H1 (cell line): ENCODE data around the gene PLXNA4. TPM values are rescaled to one million over a fixed set of nuclear protein-coding genes. Genes with fewer than 3 reads are reported as not detected.

Experiments used
- CTCF ChIA-PET: fragments of 300-600 bp; sonication (Branson Sonifier 250); formaldehyde crosslinking; loops from one replicate; lab custom pipeline; 2021; ENCODE audit not compliant: partially characterized antibody; lab: Charles Lee
- POLR2A ChIA-PET: fragments of 300-600 bp; sonication (Branson Sonifier 250); formaldehyde crosslinking; loops from one replicate; lab custom pipeline; 2021; ENCODE audit warnings: inconsistent platforms; ENCODE audit not compliant: partially characterized antibody; lab: Charles Lee
- DNase-seq, 2 experiments: peaks; one replicate each; pipeline versions ENCODE4 v3.0.0 to v3.0.0-alpha.2; 2010 to 2022; ENCODE audit warnings: low spot score in 2 of 2, low read depth in 1 of 2, mixed read lengths in 1 of 2
- FAIRE-seq: peaks from 2 replicates; lab custom pipeline; 2011; peaks lifted over from hg19 to GRCh38; lab: Jason Lieb, UNC
- H2AFZ ChIP-seq: 2 replicates; pipeline ENCODE4 v1.8.1; 2012; ENCODE audit warnings: low read length, inconsistent platforms
- H2AK5ac ChIP-seq: 2 replicates; pipeline ENCODE4 v1.6.1; 2013; ENCODE audit warnings: low read depth, low read length
- H2BK120ac ChIP-seq: replicated peaks from 2 replicates; pipeline ENCODE3; 2013; ENCODE audit warnings: low read depth, low read length, inconsistent platforms
- H2BK12ac ChIP-seq: 2 replicates; pipeline ENCODE4 v1.6.1; 2013; ENCODE audit warnings: low read depth, low read length
- H2BK15ac ChIP-seq: 2 replicates; pipeline ENCODE4 v1.6.1; 2013; ENCODE audit warnings: low read length
- H2BK20ac ChIP-seq: 2 replicates; pipeline ENCODE4 v1.6.1; 2013; ENCODE audit warnings: low read length
- H2BK5ac ChIP-seq: 2 replicates; pipeline ENCODE4 v1.6.1; 2013; ENCODE audit warnings: low read depth, low read length
- H3K14ac ChIP-seq: 2 replicates; pipeline ENCODE4 v1.6.1; 2013; ENCODE audit warnings: inconsistent platforms; ENCODE audit not compliant: insufficient read length
- H3K18ac ChIP-seq: 2 replicates; pipeline ENCODE4 v1.6.1; 2013; ENCODE audit warnings: low read length; ENCODE audit errors: extremely low read depth
- H3K23ac ChIP-seq: 2 replicates; pipeline ENCODE4 v1.6.1; 2013; ENCODE audit warnings: inconsistent platforms; ENCODE audit not compliant: insufficient read length
- H3K23me2 ChIP-seq: 2 replicates; pipeline ENCODE4 v1.6.1; 2013; ENCODE audit warnings: low read depth, low read length
- H3K27ac ChIP-seq: 2 replicates; pipeline ENCODE4 v1.6.1; 2011; ENCODE audit warnings: low read depth, low read length, inconsistent platforms
- H3K27me3 ChIP-seq, 4 experiments: replicated peaks in 1 of 4; 1 replicate in 1 of 4; 2 replicates in 3 of 4; pipeline versions ENCODE4 v1.6.1 to v1.8.1; 2011 to 2013; ENCODE audit warnings: low read length in 3 of 4, mild to moderate bottlenecking in 3 of 4, inconsistent platforms in 2 of 4, mixed read lengths in 2 of 4, moderate library complexity in 1 of 4; ENCODE audit not compliant: control insufficient read depth in 3 of 4, insufficient read depth in 3 of 4; ENCODE audit errors: extremely low read depth in 1 of 4
- H3K36me3 ChIP-seq, 4 experiments: 2 replicates each; pipeline versions ENCODE4 v1.6.1 to v1.8.1; 2011 to 2013; ENCODE audit warnings: mild to moderate bottlenecking in 4 of 4, low read length in 3 of 4, moderate library complexity in 2 of 4, control low read depth in 1 of 4, inconsistent platforms in 1 of 4; ENCODE audit not compliant: insufficient read depth in 4 of 4, control insufficient read depth in 2 of 4
- H3K4ac ChIP-seq: replicated peaks from 2 replicates; pipeline ENCODE3; 2013; ENCODE audit warnings: low read length, low read depth, mixed read lengths, inconsistent platforms; ENCODE audit not compliant: insufficient read length
- H3K4me1 ChIP-seq, 4 experiments: replicated peaks in 1 of 4; 1 replicate in 1 of 4; 2 replicates in 3 of 4; pipeline versions ENCODE4 v1.6.1 to v1.8.1; 2011 to 2013; ENCODE audit warnings: low read length in 3 of 4, inconsistent platforms in 2 of 4, mixed read lengths in 1 of 4; ENCODE audit not compliant: insufficient read depth in 4 of 4, control insufficient read depth in 3 of 4
- H3K4me2 ChIP-seq, 2 experiments: 2 replicates each; pipeline versions ENCODE4 v1.6.1 to v1.8.1; 2011 to 2013; ENCODE audit warnings: low read depth in 2 of 2, low read length in 2 of 2, control low read depth in 1 of 2, inconsistent platforms in 1 of 2, mild to moderate bottlenecking in 1 of 2; ENCODE audit not compliant: insufficient read depth in 1 of 2
- H3K4me3 ChIP-seq, 4 experiments: fragments of 200-600, 300-600 bp in 1 of 4; sonication (generic), shearing (Covaris generic), sonication (Bioruptor Twin) in 1 of 4; 2 replicates each; pipeline versions ENCODE4 v1.5.1 to v1.8.1; 2011 to 2016; ENCODE audit warnings: low read length in 4 of 4, low read depth in 3 of 4, control low read depth in 2 of 4, inconsistent platforms in 2 of 4, mild to moderate bottlenecking in 2 of 4, mixed read lengths in 1 of 4, moderate library complexity in 1 of 4; ENCODE audit not compliant: insufficient read depth in 2 of 4; ENCODE audit errors: extremely low read depth in 1 of 4
- H3K56ac ChIP-seq: replicated peaks from 2 replicates; pipeline ENCODE3; 2013; ENCODE audit warnings: low read depth, mild to moderate bottlenecking, mixed read lengths, low read length, inconsistent platforms; ENCODE audit not compliant: insufficient read length
- H3K79me1 ChIP-seq: 2 replicates; pipeline ENCODE4 v1.6.1; 2013; ENCODE audit warnings: low read depth, low read length, control low read depth
- H3K79me2 ChIP-seq, 2 experiments: 2 replicates each; pipeline versions ENCODE4 v1.6.1 to v1.8.1; 2012 to 2013; ENCODE audit warnings: low read length in 2 of 2, mild to moderate bottlenecking in 2 of 2, inconsistent platforms in 1 of 2; ENCODE audit not compliant: insufficient read depth in 2 of 2, control insufficient read depth in 1 of 2
- H3K9ac ChIP-seq, 4 experiments: replicated peaks in 1 of 4; 1 replicate in 1 of 4; 2 replicates in 3 of 4; pipeline versions ENCODE4 v1.6.1 to v1.8.1; 2011 to 2013; ENCODE audit warnings: low read depth in 3 of 4, low read length in 3 of 4, control low read depth in 2 of 4, mild to moderate bottlenecking in 2 of 4, moderate library complexity in 2 of 4, inconsistent platforms in 1 of 4; ENCODE audit errors: extremely low read depth in 1 of 4
- H3K9me3 ChIP-seq, 2 experiments: 2 replicates each; pipeline versions ENCODE4 v1.6.1 to v1.8.1; 2012 to 2013; ENCODE audit warnings: mild to moderate bottlenecking in 2 of 2, moderate library complexity in 2 of 2, control low read depth in 1 of 2, inconsistent platforms in 1 of 2, low read depth in 1 of 2, low read length in 1 of 2, mixed read lengths in 1 of 2; ENCODE audit not compliant: insufficient read depth in 2 of 2
- H4K20me1 ChIP-seq, 2 experiments: replicated peaks in 1 of 2; 2 replicates each; pipeline versions ENCODE3 to v1.8.1; 2011 to 2013; ENCODE audit warnings: inconsistent platforms in 2 of 2, low read length in 2 of 2, mild to moderate bottlenecking in 1 of 2; ENCODE audit not compliant: insufficient read depth in 2 of 2, control insufficient read depth in 1 of 2
- H4K5ac ChIP-seq: 2 replicates; pipeline ENCODE4 v1.6.1; 2013; ENCODE audit warnings: low read length, low read depth, mixed read lengths, inconsistent platforms; ENCODE audit not compliant: insufficient read length
- H4K8ac ChIP-seq: 2 replicates; pipeline ENCODE4 v1.8.0; 2013; ENCODE audit warnings: mild to moderate bottlenecking, moderate library complexity, low read length, inconsistent platforms; ENCODE audit not compliant: insufficient read depth; ENCODE audit errors: extremely low read depth
- H4K91ac ChIP-seq: replicated peaks from 2 replicates; pipeline ENCODE3; 2013; ENCODE audit warnings: low read length, mixed read lengths, inconsistent platforms; ENCODE audit not compliant: insufficient read length
- BRCA1 ChIP-seq: IDR thresholded peaks from 2 replicates; pipeline ENCODE4 v1.6.1; 2012; ENCODE audit warnings: low read depth, low read length, improper control_type of control experiment
- CEBPB ChIP-seq: IDR thresholded peaks from 2 replicates; pipeline ENCODE4 v1.6.1; 2012; ENCODE audit warnings: low read depth, low read length
- HDAC6 ChIP-seq: IDR thresholded peaks from one replicate; pipeline ENCODE4 v1.7.1; 2012; ENCODE audit warnings: low read depth, mild to moderate bottlenecking, inconsistent platforms, low read length, moderate library complexity
- KDM4A ChIP-seq: IDR thresholded peaks from one replicate; pipeline ENCODE4 v1.7.1; 2012; ENCODE audit warnings: low read depth, mild to moderate bottlenecking, moderate library complexity, low read length, inconsistent platforms; ENCODE audit not compliant: severe bottlenecking
- MAFK ChIP-seq: IDR thresholded peaks from 2 replicates; pipeline ENCODE4 v1.6.1; 2012; ENCODE audit warnings: low read depth, mild to moderate bottlenecking, improper control_type of control experiment, low read length
- NRF1 ChIP-seq: IDR thresholded peaks from 2 replicates; pipeline ENCODE4 v1.6.1; 2011; ENCODE audit warnings: mild to moderate bottlenecking, low read depth, low read length, improper control_type of control experiment
- SP4 ChIP-seq: IDR thresholded peaks from 2 replicates; pipeline ENCODE4 v1.6.1; 2012; ENCODE audit warnings: low read length, inconsistent platforms
- TAF7 ChIP-seq: optimal IDR thresholded peaks from 2 replicates; pipeline ENCODE3; 2011; ENCODE audit warnings: low read depth, mild to moderate bottlenecking, inconsistent platforms, low read length, moderate library complexity, borderline replicate concordance
- TBP ChIP-seq: IDR thresholded peaks from 2 replicates; pipeline ENCODE4 v1.6.1; 2011; ENCODE audit warnings: low read depth, low read length, improper control_type of control experiment
- WGBS, 2 experiments: shearing (Covaris generic) in 1 of 2; methylation state at CpG; one replicate each; pipeline versions ENCODE4 v1.1.6 to v1.1.7; 2013 to 2015; ENCODE audit warnings: low lambda C conversion rate in 2 of 2, mixed read lengths in 2 of 2, inconsistent platforms in 1 of 2, low coverage in 1 of 2, missing lambda C conversion rate in 1 of 2; ENCODE audit not compliant: insufficient replicate concordance in 2 of 2, insufficient coverage in 1 of 2, insufficient read length in 1 of 2; ENCODE audit errors: extremely low coverage in 1 of 2, missing lambda C conversion rate in 1 of 2; 5-methylcytosine and 5-hydroxymethylcytosine counted together
- polyA plus RNA-seq, 7 experiments: library from polyadenylated mRNA; depleted of rRNA in 3 of 7; stranded (reverse) in 5 of 7; unstranded in 2 of 7; fragments of >200 nt in 5 of 7; fragments of 200-250 nt in 2 of 7; gene quantifications; 1 replicate in 5 of 7; 2 replicates in 1 of 7; 4 replicates in 1 of 7; pipeline versions ENCODE4 v1.2.1 to v1.2.3, GENCODE V29; 2011 to 2013; ENCODE audit warnings: missing spikeins in 2 of 7, mixed read lengths in 2 of 7
- total RNA-seq: library from RNA; stranded (reverse); fragmentation: NEBNext Ultra II Directional; extraction: Animal tissue kit (Norgen Biotek cat#: 25700); gene quantifications from 2 replicates; pipeline ENCODE4 v1.2.1, GENCODE V29; 2021
- TF ChIP-seq, protein P1 (sequence below): IDR thresholded peaks from 2 replicates; pipeline ENCODE4 v1.6.1; 2012; ENCODE audit warnings: low read length, inconsistent platforms
- TF ChIP-seq, protein P2 (sequence below): IDR thresholded peaks from 2 replicates; pipeline ENCODE4 v1.6.1; 2012; ENCODE audit warnings: inconsistent platforms

Gene PLXNA4
- total and polyA plus RNA-seq, 2 of the 8 experiments (the other 6 are each of a cell fraction or from before 2014, with no cell fraction given), result 0.76 to 0.79 TPM

DNA sequence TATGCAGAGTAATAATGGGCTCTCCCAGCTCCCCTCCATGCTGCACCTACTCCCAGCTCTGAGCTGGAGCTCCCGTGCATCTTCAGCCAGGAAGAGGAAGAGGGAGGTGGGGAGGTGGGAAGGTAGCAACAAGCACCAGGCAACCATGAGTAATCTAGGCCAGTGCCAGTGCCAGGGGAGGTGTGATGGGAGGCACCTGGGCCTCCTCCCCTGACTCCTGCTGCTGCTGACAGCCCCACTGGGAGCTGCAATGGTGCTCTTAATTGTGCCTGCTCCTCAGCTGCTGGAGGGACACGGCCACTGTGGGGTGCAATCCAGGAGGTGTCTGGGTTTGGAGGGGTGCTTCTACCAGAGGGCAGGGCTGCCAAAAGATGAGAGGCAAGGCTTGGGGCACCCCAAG is 243.0 kb downstream of the PLXNA4 start:
- H3K23ac ChIP-seq, result no peak overlapping the region
- TF ChIP-seq TAF7 (no peak), MAFK (no peak), KDM4A (no peak), NRF1 (no peak), CEBPB (no peak), TBP (no peak), SP4 (no peak), BRCA1 (no peak), HDAC6 (no peak)
- TF ChIP-seq, protein P1, sequence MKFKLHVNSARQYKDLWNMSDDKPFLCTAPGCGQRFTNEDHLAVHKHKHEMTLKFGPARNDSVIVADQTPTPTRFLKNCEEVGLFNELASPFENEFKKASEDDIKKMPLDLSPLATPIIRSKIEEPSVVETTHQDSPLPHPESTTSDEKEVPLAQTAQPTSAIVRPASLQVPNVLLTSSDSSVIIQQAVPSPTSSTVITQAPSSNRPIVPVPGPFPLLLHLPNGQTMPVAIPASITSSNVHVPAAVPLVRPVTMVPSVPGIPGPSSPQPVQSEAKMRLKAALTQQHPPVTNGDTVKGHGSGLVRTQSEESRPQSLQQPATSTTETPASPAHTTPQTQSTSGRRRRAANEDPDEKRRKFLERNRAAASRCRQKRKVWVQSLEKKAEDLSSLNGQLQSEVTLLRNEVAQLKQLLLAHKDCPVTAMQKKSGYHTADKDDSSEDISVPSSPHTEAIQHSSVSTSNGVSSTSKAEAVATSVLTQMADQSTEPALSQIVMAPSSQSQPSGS, result no peak
- TF ChIP-seq, protein P2, sequence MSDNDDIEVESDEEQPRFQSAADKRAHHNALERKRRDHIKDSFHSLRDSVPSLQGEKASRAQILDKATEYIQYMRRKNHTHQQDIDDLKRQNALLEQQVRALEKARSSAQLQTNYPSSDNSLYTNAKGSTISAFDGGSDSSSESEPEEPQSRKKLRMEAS, result no peak

More for the DNA sequence above, 243.0 kb downstream of the PLXNA4 start:
- CTCF ChIA-PET, result interaction anchor here (1.1 to 2.1 kb wide), 5 partner anchors 11 to 168 kb away, joined by 3 to 6 read pairs (median 4); no protein-coding TSS in a partner anchor
- Histone ChIP-seq H2BK120ac (no peak overlapping the region), H3K27ac (no peak overlapping the region), H2BK15ac (no peak overlapping the region), H3K79me2 (no peaks in the 10 kb centered on the region), H3K4me2 (no peak overlapping the region), H4K5ac (no peak overlapping the region), H3K23me2 (no peaks in the 10 kb centered on the region), H2AFZ (no peak overlapping the region), H2BK5ac (no peak overlapping the region), H2BK20ac (no peak overlapping the region), H2BK12ac (no peak overlapping the region), H3K36me3 (no peaks in the 10 kb centered on the region), H4K20me1 (no peaks in the 10 kb centered on the region), H3K14ac (no peak overlapping the region), H4K91ac (no peak overlapping the region), H3K27me3 (no peaks in the 10 kb centered on the region), H3K79me1 (no peaks in the 10 kb centered on the region), H3K18ac (no peak overlapping the region), H3K9me3 (no peaks in the 10 kb centered on the region), H2AK5ac (no peak overlapping the region), H3K4me1 (no peaks in the 10 kb centered on the region), H3K9ac (no peak overlapping the region; a peak in 1 of 7 replicates), H3K4ac (no peak overlapping the region), H4K8ac (no peak overlapping the region), H3K56ac (no peak overlapping the region), H3K4me3 (no peak overlapping the region)
- POLR2A ChIA-PET, result no interaction called here
- DNase-seq (no peak), FAIRE-seq (no peak)
- WGBS, 2 experiments, result 88% methylated on average over 2 of the region's 2 CpGs; no CpG with 5 or more reads in 1 of the 2 experiments
